Measurements from ENCODE around the gene ACVR2B. TPM values are rescaled to one million over a fixed set of nuclear protein-coding genes. Genes with fewer than 3 reads are reported as not detected.

The ACVR2B gene
- total and polyA plus RNA-seq, 10 of the 15 experiments (the other 5 are each of a cell fraction or from before 2014, with no cell fraction given) = 0.27 to 2.9 (median 1.0) TPM

GRCh38 chr3:38450853-38451252 lies 2.8 kb upstream of the ACVR2B start:
- intact Hi-C loops (cut with micrococcal nuclease; ENCODE audit: unreplicated experiment) = no loop called here
- Histone ChIP-seq H3K4me3 (no peak overlapping the region), H3K4me1 (ENCODE audit: control insufficient read depth, insufficient read depth, low read length) (peaks cover 13% of the 10 kb centered on the region), H3K79me2 (ENCODE audit: control insufficient read depth, insufficient read depth, low read length) (no peaks in the 10 kb centered on the region; the same call in 1 of the 2 replicates), H3K27me3 (replicated peaks in 1 of 2; ENCODE audit: control insufficient read depth in 2 of 2, insufficient read depth in 2 of 2, low read length in 1 of 2) (no peaks in the 10 kb centered on the region; a peak in 1 of 4 replicates), H3K36me3 (ENCODE audit: control insufficient read depth in 2 of 2, insufficient read depth in 2 of 2, low read length in 1 of 2) (no peaks in the 10 kb centered on the region), H3K27ac (ENCODE audit: control insufficient read depth, insufficient read depth) (no peak overlapping the region), H2AFZ (ENCODE audit: control insufficient read depth, low read depth, low read length) (no peak overlapping the region), H3K9ac (ENCODE audit: control insufficient read depth, insufficient read depth, low read length) (no peak overlapping the region), H3K4me2 (ENCODE audit: control insufficient read depth, insufficient read depth) (no peak overlapping the region), H3K9me3 (replicated peaks; ENCODE audit: control insufficient read depth, insufficient read depth, low read length) (no peaks in the 10 kb centered on the region; the same call in 2 of the 3 replicates), H4K20me1 (ENCODE audit: control insufficient read depth, insufficient read depth) (peaks cover under 1% of the 10 kb centered on the region; the same call in 1 of the 2 replicates)
- CTCF ChIA-PET = interaction anchor here (1.0 to 1.3 kb wide), 2 partner anchors 70 to 104 kb away, joined by 3 read pairs; partner anchors contain the start of gene XYLB
- DNase-seq (ENCODE audit: low read depth, low spot score) (no peak), ATAC-seq (no peak), FAIRE-seq (no peak)
- in situ Hi-C loops (cut with MboI) = no loop called here
- RAD21 ChIA-PET (ENCODE audit: unreplicated experiment) = no interaction called here
- POLR2A ChIA-PET = no interaction called here
- TF ChIP-seq USF2 (IDR thresholded peaks at IDR 0.05; ENCODE audit: borderline replicate concordance, low read depth, low read length) (no peak), ATF3 (IDR thresholded peaks at IDR 0.05; ENCODE audit: borderline replicate concordance, extremely low read depth, low read depth, low read length) (no peak), RCOR1 (conservative IDR thresholded peaks at IDR 0.05; ENCODE audit: low read depth, low read length) (no peak), IRF5 (IDR thresholded peaks at IDR 0.05; ENCODE audit: borderline replicate concordance) (no peak), PKNOX1 (IDR thresholded peaks at IDR 0.05) (no peak), MYB (IDR thresholded peaks at IDR 0.05; ENCODE audit: borderline replicate concordance, low read depth, low read length) (no peak), JUNB (IDR thresholded peaks at IDR 0.05) (no peak)
- no TSS peak for BruUV-seq (replicated peaks)
- SMC1A ChIA-PET (ENCODE audit: uncharacterized antibody, unreplicated experiment) = no interaction called here
- whole genome bisulfite sequencing (ENCODE audit: insufficient coverage, insufficient replicate concordance, low lambda C conversion rate, missing lambda C conversion rate) = 71% methylated on average over 3 of the region's 3 CpGs
